ENCODE data around the gene ARSJ. TPM values are rescaled to one million over a fixed set of nuclear protein-coding genes. Genes with fewer than 3 reads are reported as not detected.

The ARSJ gene
- total RNA-seq, 4 donors from 2014 or later: 3.8 to 21.5 (median 7.8) TPM

GRCh38 chr4:113976741-113977525 is 2.5 kb downstream of the ARSJ start:
- no peak for DNase-seq (ENCODE audit: low spot score)
- no peak for ATAC-seq (ENCODE audit: low FRiP score)
- TF ChIP-seq CTCF (IDR thresholded peaks at IDR 0.05): no peak

DNA sequence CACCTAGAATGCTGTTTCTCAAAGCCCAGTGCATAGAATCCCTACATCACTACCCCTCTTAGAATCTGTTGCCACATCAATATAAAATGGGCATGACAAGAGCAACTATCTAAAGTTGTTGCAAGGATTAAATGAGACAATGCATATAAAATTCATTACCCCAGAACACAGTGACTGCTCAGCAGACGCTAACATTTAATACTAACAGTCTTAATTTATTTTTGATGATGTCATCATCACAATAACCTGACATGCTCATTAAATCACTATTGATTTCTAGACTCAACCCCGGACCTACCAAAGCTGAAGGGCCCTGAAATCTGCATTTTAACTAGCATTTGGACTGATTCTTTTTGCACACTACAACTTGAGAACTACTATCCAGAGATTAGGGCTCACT is 3.9 kb downstream of the ARSJ start:
- ATAC-seq (ENCODE audit: low FRiP score) (no peak), DNase-seq (ENCODE audit: low spot score) (no peak)
- no peak for TF ChIP-seq CTCF (IDR thresholded peaks at IDR 0.05)

DNA sequence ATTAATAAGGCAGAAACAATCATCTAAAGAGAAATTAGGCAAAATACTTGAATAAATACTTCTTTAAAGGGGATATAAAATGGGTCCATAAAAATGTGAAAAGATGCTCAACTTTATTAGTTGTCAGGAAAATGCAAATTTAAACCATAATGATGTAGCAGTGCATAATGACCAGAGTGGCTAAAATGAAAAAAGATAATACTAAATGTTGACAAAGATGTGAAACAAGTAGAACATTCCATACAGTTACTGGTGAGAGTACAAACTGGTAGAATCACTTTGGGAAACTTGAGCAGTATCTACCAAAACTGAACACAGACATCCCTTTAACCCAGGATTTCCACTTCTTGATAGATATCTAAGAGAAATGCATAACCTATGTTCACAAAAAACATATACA is 5.0 kb downstream of the ARSJ start:
- DNase-seq (ENCODE audit: low spot score) (no peak), ATAC-seq (ENCODE audit: low FRiP score) (no peak)
- no peak for TF ChIP-seq CTCF (IDR thresholded peaks at IDR 0.05)

- TF ChIP-seq CTCF (IDR thresholded peaks at IDR 0.05): no peak
- ATAC-seq (ENCODE audit: low FRiP score): no peak
- DNase-seq (ENCODE audit: low spot score): no peak
These were observed 6.1 kb downstream of the ARSJ start for GRCh38 chr4:113973345-113973744.

DNA sequence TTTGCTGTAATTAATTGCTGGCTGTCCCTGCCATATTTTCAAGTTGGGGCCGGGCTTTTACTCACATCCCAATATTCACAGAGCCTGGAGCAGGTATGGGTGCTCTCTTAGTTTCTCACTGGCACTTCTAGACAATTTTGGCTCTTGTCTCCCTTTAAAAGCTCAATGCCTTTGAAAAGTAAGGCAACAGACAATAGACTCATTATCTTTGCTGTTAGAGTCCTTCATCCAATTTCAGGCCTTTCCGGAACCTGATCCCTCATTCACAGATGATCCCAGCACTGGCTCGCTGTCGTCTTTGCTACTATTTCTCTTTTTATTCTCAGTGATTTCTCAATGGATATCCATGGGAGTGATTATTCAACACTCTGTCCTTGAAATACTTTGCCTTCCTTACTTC is 6.7 kb downstream of the ARSJ start:
- DNase-seq (ENCODE audit: low spot score) (no peak), ATAC-seq (ENCODE audit: low FRiP score) (no peak)
- no peak for TF ChIP-seq CTCF (IDR thresholded peaks at IDR 0.05)

GRCh38 chr4:113971706-113972360 is 7.6 kb downstream of the ARSJ start:
- no peak for TF ChIP-seq CTCF (IDR thresholded peaks at IDR 0.05)
- DNase-seq (ENCODE audit: low spot score): no peak
- ATAC-seq (ENCODE audit: low FRiP score): no peak

All from omental fat pad (tissue), 4 donors.